Measurements from ENCODE around the gene CACNA1H. TPM values are rescaled to one million over a fixed set of nuclear protein-coding genes. Genes with fewer than 3 reads are reported as not detected.

The CACNA1H gene
- total RNA-seq, 1 experiment from 2014 or later = 24.3 TPM

DNA sequence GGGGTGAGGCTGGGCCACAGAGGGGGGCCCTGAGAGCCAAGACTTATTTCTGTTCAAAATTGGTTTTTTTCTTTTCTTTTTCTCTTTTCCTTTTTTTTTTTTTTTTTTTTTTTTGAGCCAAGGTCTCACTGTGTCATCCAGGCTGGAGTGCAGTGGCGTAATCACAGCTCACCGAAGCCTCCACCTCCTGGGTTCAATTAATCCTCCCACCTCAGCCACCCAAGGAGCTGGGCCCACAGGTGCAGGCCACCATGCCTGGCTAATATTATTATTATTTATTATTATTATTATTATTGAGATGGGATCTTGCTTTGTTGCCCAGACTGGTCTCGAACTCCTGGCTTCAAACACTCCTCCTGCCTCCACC is 17.5 kb upstream of the CACNA1H start:
- RAD21 ChIA-PET (ENCODE audit: low non-redundant PET in 1 of 2, low total read pairs in 2 of 2, uncharacterized antibody in 2 of 2, unreplicated experiment in 2 of 2) = no interaction called here
- Histone ChIP-seq H3K36me3 (ENCODE audit: control insufficient read depth in 1 of 2, insufficient read depth in 2 of 2, low read length in 2 of 2) (no peaks in the 10 kb centered on the region), H3K27ac (ENCODE audit: low read depth, low read length) (no peak overlapping the region), H3K4me2 (ENCODE audit: low read length) (no peak overlapping the region), H3K9me3 (ENCODE audit: control insufficient read depth in 1 of 2, insufficient read depth in 1 of 2, low read depth in 1 of 2, low read length in 2 of 2) (no peaks in the 10 kb centered on the region), H3K4me3 (replicated peaks in 1 of 2; ENCODE audit: low read depth in 1 of 2, low read length in 2 of 2) (no peak overlapping the region), H3K27me3 (ENCODE audit: insufficient read depth, low read length) (no peaks in the 10 kb centered on the region), H3K79me2 (ENCODE audit: insufficient read depth, low read length) (no peaks in the 10 kb centered on the region), H3K4me1 (ENCODE audit: control insufficient read depth in 1 of 2, insufficient read depth in 2 of 2, low read length in 2 of 2) (peaks cover 0 to 5% of the 10 kb centered on the region in 2 experiments; a peak in 1 of 4 replicates), H3K9ac (ENCODE audit: low read length) (no peak overlapping the region), H4K20me1 (ENCODE audit: insufficient read depth) (no peaks in the 10 kb centered on the region), H2AFZ (ENCODE audit: low read depth, low read length, poor library complexity, severe bottlenecking) (no peak overlapping the region), H3K9me2 (ENCODE audit: insufficient read depth) (no peaks in the 10 kb centered on the region)
- intact Hi-C loops (cut with micrococcal nuclease) = no loop called here
- POLR2A ChIA-PET = interaction anchor here (1.2 kb wide), 1 partner anchor 12 kb away, joined by 4 read pairs; no protein-coding TSS in a partner anchor
- ATAC-seq (no peak), DNase-seq (ENCODE audit: low read depth, low spot score) (no peak)
- CTCF ChIA-PET = no interaction called here
- BruUV-seq (replicated peaks) = no TSS peak
- TF ChIP-seq EZH2phosphoT487 (IDR thresholded peaks at IDR 0.05; ENCODE audit: borderline replicate concordance) = no peak
- TF ChIP-seq FOSL1 (IDR thresholded peaks at IDR 0.05; ENCODE audit: low read depth) = no peak
- TF ChIP-seq SP1 (IDR thresholded peaks at IDR 0.05; ENCODE audit: low read depth) = no peak
- no peak for TF ChIP-seq ZBTB33 (IDR thresholded peaks at IDR 0.05; ENCODE audit: extremely low read depth, insufficient replicate concordance, low read length)
- TF ChIP-seq, protein P1, sequence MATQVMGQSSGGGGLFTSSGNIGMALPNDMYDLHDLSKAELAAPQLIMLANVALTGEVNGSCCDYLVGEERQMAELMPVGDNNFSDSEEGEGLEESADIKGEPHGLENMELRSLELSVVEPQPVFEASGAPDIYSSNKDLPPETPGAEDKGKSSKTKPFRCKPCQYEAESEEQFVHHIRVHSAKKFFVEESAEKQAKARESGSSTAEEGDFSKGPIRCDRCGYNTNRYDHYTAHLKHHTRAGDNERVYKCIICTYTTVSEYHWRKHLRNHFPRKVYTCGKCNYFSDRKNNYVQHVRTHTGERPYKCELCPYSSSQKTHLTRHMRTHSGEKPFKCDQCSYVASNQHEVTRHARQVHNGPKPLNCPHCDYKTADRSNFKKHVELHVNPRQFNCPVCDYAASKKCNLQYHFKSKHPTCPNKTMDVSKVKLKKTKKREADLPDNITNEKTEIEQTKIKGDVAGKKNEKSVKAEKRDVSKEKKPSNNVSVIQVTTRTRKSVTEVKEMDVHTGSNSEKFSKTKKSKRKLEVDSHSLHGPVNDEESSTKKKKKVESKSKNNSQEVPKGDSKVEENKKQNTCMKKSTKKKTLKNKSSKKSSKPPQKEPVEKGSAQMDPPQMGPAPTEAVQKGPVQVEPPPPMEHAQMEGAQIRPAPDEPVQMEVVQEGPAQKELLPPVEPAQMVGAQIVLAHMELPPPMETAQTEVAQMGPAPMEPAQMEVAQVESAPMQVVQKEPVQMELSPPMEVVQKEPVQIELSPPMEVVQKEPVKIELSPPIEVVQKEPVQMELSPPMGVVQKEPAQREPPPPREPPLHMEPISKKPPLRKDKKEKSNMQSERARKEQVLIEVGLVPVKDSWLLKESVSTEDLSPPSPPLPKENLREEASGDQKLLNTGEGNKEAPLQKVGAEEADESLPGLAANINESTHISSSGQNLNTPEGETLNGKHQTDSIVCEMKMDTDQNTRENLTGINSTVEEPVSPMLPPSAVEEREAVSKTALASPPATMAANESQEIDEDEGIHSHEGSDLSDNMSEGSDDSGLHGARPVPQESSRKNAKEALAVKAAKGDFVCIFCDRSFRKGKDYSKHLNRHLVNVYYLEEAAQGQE (IDR thresholded peaks at IDR 0.05; ENCODE audit: low read depth) = no peak
- TF ChIP-seq POLR2AphosphoS5 (IDR thresholded peaks at IDR 0.05; ENCODE audit: low read depth, low read length) = no peak
- no peak for TF ChIP-seq TCF7L2 (IDR thresholded peaks at IDR 0.05; ENCODE audit: borderline replicate concordance, extremely low read depth, insufficient read depth, insufficient read length)
- TF ChIP-seq ATF3 (IDR thresholded peaks at IDR 0.05) = no peak
- TF ChIP-seq EGR1 (IDR thresholded peaks at IDR 0.05; ENCODE audit: low read depth) = no peak
- no peak for TF ChIP-seq MAX (IDR thresholded peaks at IDR 0.05)
- no peak for TF ChIP-seq SRF (IDR thresholded peaks at IDR 0.05; ENCODE audit: low read depth)
- TF ChIP-seq EZH2 (IDR thresholded peaks at IDR 0.05) = no peak
- TF ChIP-seq POLR2A (IDR thresholded peaks at IDR 0.05; ENCODE audit: borderline replicate concordance, extremely low read depth, insufficient read depth, insufficient read length) = no peak
- no peak for TF ChIP-seq JUND (IDR thresholded peaks at IDR 0.05)
- no peak for TF ChIP-seq ZNF274 (IDR thresholded peaks at IDR 0.05; ENCODE audit: low read depth, low read length)
- no peak for TF ChIP-seq ELF1 (IDR thresholded peaks at IDR 0.05; ENCODE audit: borderline replicate concordance, low read depth)
- TF ChIP-seq CEBPB (IDR thresholded peaks at IDR 0.05; ENCODE audit: low read depth) = no peak
- no peak for TF ChIP-seq YY1 (IDR thresholded peaks at IDR 0.05; ENCODE audit: extremely low read depth, insufficient replicate concordance, low read depth, low read length)
- no peak for TF ChIP-seq CBX3 (IDR thresholded peaks at IDR 0.05; ENCODE audit: low read depth)
